ENCODE measurements around the gene MS4A6E.
A peak's percentile ranks its signal among the peaks of the same experiment; 100 is the strongest.
"Not testable (repeated sequence)": the region's sequence is repeated elsewhere in the genome, so short reads cannot be mapped to it uniquely, and the experiment has no call there.

MS4A6E gene

DNA sequence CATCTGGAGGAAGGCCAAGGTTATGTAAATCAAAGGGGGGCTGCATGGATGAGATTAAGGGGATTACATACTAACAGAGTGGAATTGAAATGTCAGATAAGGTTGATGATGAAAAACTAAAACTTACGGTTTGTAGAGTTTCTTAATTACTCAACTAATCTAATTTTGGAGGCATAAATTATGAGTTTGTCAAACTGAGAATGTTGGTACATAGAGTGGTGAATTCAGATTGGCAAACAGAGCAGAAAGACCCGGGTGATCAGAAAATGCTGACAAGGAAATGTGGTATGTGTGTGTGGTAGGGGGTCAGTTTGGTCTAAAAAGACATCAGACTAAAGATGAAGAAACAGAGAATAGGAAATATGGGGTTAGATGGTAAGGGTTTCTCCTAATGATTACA lies 11.0 kb downstream of the MS4A6E start:
- DNase-seq = no peak

DNA sequence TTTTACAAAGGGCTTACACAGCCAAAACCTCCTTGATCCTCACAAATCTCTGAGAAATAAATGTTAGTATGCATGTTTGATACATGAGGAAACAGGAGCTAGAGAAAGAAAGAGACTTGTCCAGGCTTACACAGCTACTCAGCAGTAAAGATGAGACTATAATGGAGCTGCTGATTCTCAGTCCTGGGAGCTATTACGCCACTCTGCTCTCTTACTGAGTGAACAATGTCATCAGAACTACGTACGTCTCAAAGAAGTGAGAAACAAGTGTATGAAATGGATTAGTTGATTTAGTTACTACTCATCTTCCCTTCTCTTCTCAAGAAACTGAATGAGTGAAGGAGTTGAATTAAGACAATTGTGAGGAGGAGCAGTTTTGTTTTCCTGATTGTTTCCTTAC lies 12.3 kb downstream of the MS4A6E start:
- no peak for DNase-seq

- DNase-seq = no peak
These were observed 16.1 kb downstream of the MS4A6E start for GRCh38 chr11:60343094-60343704.

DNA sequence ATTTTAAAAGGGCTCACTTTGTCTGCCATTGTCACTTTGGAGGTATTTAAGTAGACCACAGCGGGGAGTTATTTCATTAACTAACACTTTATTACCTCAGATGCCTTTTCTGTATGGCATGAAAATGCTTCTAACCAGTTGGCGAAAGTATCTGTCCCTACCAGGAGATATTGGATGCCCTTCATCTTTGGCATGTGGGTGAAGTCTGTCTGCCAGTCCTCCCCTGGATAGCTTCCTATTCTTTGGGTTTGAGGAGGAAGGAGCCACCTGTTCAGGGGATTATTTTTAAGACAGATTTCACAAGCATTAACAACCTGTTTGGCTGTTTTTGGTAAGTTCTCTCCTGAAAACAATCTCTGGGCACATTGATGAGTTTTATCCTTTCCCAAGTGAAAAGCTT lies 17.1 kb downstream of the MS4A6E start:
- no peak for DNase-seq

- no peak for DNase-seq
These were observed 18.4 kb downstream of the MS4A6E start for GRCh38 chr11:60345489-60345888.

DNA sequence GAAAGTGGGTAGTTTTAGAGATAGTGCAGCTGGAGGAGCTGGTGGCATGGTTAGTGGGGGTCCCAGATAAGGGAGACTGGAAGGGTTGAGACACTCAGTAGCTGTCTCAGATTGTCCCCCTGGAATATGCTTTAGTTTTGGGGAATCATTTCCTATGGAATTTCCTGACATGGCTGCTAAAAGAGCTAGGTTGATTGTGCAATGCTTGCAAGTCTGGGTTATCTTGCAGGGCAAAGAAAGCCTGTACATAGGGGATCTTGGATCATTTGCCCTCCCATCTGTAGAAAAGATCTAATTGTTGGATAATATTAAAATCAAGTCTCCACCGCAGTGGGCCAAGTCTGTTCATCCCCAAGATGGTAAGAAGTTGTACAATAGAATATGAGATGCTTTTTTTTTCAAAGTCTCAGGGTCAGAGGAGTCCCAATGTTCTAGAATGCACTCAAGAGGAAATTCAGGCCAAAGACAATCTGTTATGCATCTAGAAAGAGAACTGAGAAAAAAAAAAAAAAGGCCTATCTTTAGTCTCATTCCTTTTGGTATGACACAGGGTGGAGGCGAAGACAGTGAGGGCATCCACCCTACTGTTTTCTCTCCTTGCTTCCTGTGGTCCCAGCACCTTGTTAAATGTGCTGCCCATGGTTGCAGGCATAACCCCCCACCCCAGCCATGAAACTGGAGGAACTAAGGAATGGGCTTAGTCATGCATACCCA lies 20.2 kb downstream of the MS4A6E start:
- no peak for DNase-seq

DNA sequence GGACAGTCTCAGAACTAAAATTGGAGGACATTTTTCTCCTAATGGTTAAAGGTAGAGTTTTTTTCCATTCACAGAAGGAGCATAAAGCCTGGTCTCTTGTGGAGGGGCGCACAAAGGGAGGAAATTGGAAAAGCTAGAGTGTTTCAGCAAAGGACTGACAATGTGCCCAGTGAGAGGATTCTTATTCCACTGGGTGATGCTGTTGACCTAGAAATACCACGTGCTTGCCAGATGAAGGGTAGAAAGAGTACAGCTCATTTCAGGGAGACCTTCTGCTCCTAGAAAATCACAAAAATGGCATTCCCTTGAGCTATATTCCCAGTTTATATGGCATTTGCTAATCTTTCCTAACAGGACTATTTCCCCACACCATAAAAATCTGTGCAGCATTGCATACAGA lies 21.1 kb downstream of the MS4A6E start:
- DNase-seq = no peak

GRCh38 chr11:60349990-60350389 lies 22.9 kb downstream of the MS4A6E start:
- no peak for DNase-seq

- DNase-seq = no peak
These were observed 30.7 kb downstream of the MS4A6E start for GRCh38 chr11:60357771-60358170.

GRCh38 chr11:60360621-60361020 lies 33.6 kb downstream of the MS4A6E start:
- no peak for DNase-seq

DNA sequence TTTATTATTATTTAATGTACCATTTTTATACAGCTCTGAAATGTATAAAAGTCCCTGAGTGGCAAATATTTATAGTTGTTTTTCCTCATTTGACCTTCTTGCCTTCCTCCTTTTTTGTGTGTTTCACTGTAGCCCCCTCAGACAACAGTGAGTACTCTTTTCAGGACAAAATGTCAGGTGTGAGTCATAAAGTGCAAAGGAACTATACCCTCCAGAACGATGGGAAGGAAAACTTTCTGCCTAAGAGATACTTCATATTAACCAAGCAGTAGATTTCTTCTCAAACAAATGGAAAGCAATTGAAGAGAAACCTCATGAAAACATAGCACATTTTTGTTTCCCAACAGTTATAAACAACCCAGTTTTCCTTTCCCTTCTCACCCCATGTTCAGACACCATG lies 35.2 kb downstream of the MS4A6E start:
- no peak for DNase-seq

GRCh38 chr11:60363542-60364470 lies 36.8 kb downstream of the MS4A6E start:
- DNase-seq = peak; percentile 59

DNA sequence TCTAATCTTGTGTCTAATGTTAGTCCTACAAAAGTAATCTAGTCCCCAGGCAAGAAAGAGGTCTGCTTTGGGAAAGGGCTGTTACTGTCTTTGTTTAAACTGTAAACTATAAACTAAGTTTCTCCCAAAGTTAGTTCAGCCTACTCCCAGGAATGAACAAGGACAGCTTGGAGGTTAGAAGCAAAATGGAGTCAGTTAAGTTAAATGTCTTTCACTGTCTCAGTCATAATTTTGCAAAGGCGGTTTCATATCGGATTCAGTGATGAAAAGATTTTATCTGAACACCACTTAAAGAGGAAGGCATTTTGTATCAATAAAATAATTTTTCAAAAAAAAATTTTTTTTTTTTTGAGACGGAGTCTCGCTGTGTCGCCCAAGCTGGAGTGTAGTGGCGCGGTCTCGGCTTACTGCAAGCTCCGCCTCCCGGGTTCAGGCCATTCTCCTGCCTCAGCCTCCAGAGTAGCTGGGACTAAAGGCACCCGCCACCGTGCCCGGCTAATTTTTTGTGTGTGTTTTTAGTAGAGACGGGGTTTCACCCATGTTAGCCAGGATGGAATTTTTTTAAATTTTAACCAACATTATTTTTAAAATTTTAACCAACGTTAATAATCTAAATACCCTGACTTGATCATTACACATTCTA lies 39.3 kb downstream of the MS4A6E start:
- not testable (repeated sequence) for DNase-seq

DNA sequence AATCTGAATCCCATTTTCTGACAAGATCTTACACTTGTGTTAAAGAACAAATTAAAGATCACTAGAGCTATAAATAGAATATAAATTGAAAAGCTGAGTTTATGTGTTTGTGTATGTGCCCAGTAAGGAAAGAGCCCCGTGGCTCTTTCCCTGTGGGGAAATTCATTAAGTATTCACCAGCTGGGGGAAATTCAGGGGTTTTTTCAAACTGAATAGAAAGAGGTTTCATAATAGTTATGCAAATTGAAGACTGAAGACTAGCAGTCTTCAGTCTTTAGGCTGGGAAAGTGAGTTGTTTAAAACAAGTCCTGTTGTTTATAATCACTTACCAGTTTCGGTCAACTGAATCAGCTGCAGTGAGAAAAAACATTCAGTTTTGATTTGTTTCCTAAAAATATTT lies 40.0 kb downstream of the MS4A6E start:
- DNase-seq = no peak

- DNase-seq = no peak
These were observed 40.8 kb downstream of the MS4A6E start for GRCh38 chr11:60367896-60368295.

DNA sequence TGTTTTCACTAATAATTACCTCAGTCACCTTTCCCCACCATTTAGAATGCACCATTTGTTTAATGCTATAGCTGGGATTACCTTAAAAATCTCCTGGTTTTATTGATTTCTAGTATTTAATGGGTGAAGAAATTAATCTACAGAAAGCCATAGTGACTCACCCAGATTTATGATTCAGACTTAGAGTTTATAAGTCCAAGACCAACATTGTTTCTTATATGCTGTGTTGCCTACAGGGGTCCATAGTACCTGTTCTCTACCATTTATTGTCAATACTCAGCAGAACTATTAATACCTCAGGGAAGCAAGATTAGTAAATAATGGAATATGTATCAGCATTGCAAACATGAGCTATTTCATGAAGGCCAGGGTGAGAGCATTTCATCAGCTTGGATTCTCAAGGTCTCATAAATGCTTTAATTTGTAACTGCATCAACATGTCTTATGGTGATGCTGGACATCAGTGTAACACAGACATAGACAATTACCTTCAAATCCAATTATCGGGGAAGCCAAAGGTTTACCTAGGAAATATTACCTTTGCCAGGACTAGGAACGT lies 43.3 kb downstream of the MS4A6E start:
- DNase-seq = no peak

GRCh38 chr11:60370811-60371298 lies 43.8 kb downstream of the MS4A6E start:
- DNase-seq = peak; percentile 86

- DNase-seq = no peak
These were observed 44.3 kb downstream of the MS4A6E start for GRCh38 chr11:60371386-60371785.

DNA sequence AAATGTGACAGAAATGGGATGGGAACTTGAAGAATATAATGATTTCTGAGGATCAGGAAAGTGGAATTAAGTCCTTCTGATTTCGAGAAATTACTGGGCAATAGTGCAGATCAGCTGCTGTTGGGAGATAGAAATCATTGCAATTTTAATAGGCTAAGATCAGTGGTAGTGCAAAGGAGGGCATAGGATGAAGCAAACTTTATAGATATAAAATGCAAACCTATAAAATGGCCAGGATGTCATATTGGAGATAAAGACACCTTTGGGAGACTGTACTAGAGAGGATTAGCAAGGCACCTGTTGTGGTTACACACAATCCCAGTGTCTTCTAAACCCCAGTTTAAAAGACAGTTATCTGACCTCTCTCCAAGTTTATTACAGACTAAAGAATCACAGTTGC lies 44.8 kb downstream of the MS4A6E start:
- DNase-seq = no peak

GRCh38 chr11:60372767-60373166 lies 45.7 kb downstream of the MS4A6E start:
- DNase-seq = no peak

DNA sequence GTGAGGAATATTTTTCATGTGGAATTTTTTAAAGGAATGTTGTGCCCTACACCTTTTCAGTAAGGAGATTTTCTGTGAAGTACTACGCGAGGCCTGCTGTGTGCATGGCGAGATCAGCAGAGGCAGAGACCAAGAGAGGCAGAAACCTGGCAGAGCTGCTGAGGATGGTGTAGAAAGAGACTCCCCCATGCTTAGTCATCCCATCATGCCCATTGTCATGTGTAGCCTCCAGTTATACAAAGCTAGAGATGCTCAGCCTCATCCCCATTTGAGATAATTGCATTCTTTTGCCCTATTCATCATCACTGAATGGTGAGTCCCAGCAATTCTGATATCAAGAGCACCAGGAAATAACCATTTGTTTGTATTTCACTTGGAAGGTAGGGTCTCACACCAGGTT lies 48.3 kb downstream of the MS4A6E start:
- no peak for DNase-seq

GRCh38 chr11:60376601-60377000 lies 49.5 kb downstream of the MS4A6E start:
- no peak for DNase-seq
